Gastroesophageal sphincter (tissue), 4 donors: ENCODE measurements around the gene SYNPR. TPM values are rescaled to one million over a fixed set of nuclear protein-coding genes. Genes with fewer than 3 reads are reported as not detected.

Experiments used
- ATAC-seq: fragments of 150-250 bp; one replicate; pipeline ENCODE4 v1.9.1; 2016; ENCODE audit warnings: mild to moderate bottlenecking, moderate library complexity
- H3K27ac ChIP-seq, 4 donors: fragments of 200-600 bp; sonication (generic) in 3 of 4; 1 replicate in 3 of 4; 2 replicates in 1 of 4; pipeline ENCODE4 v1.5.1; 2016 to 2019
- H3K27me3 ChIP-seq: fragments of 200-600 bp; sonication (generic); one replicate; pipeline ENCODE4 v1.5.1; 2019
- H3K36me3 ChIP-seq, 2 donors: fragments of 200-600 bp; sonication (generic); one replicate each; pipeline ENCODE4 v1.5.1; 2019; ENCODE audit warnings: control low read depth in 1 of 2
- H3K4me1 ChIP-seq, 3 donors: fragments of 200-600 bp; sonication (generic); 1 replicate in 2 of 3; 2 replicates in 1 of 3; pipeline ENCODE4 v1.5.1; 2016 to 2019; ENCODE audit warnings: control low read depth in 2 of 3
- H3K4me3 ChIP-seq, 2 donors: fragments of 200-600 bp; sonication (generic); one replicate each; pipeline ENCODE4 v1.5.1; 2019; ENCODE audit warnings: mild to moderate bottlenecking in 1 of 2, moderate library complexity in 1 of 2
- H3K9me3 ChIP-seq, 3 donors: fragments of 200-600 bp; sonication (generic); one replicate each; pipeline ENCODE4 v1.5.1; 2017 to 2019; ENCODE audit warnings: control low read depth in 2 of 3
- EP300 ChIP-seq: sonication (generic); formaldehyde crosslinking; IDR thresholded peaks from one replicate; pipeline ENCODE4 v1.6.1; 2017; ENCODE audit warnings: antibody characterized with exemption, mild to moderate bottlenecking
- POLR2A ChIP-seq, 2 donors: fragments of 450-650 bp; IDR thresholded peaks; one replicate each; pipeline ENCODE4 v1.6.1; 2017; ENCODE audit warnings: antibody characterized with exemption in 2 of 2, mild to moderate bottlenecking in 2 of 2, moderate library complexity in 1 of 2
- POLR2AphosphoS5 ChIP-seq: sonication (generic); formaldehyde crosslinking; IDR thresholded peaks from one replicate; pipeline ENCODE4 v1.6.1; 2017; ENCODE audit warnings: antibody characterized with exemption
- WGBS, 2 donors: methylation state at CpG; one replicate each; pipeline ENCODE4 v1.1.5; 2018; ENCODE audit warnings: low coverage in 1 of 2; 5-methylcytosine and 5-hydroxymethylcytosine counted together
- total RNA-seq, 4 donors: library from RNA; depleted of rRNA; stranded (reverse); fragments of >200 nt; gene quantifications; one replicate each; pipeline ENCODE4 v1.1.0, GENCODE V29; 2016
- TF ChIP-seq, protein P1 (sequence below), 4 experiments: fragments of 200-600 bp in 2 of 4; fragments of 450-650 bp in 2 of 4; sonication (generic) in 1 of 4; IDR thresholded peaks; one replicate each; pipeline ENCODE4 v1.5.1; 2017 to 2019; ENCODE audit warnings: antibody characterized with exemption in 4 of 4, mild to moderate bottlenecking in 2 of 4, moderate library complexity in 2 of 4

SYNPR gene
- total RNA-seq, 4 donors from 2014 or later = 0.47 TPM; not detected in 3

DNA sequence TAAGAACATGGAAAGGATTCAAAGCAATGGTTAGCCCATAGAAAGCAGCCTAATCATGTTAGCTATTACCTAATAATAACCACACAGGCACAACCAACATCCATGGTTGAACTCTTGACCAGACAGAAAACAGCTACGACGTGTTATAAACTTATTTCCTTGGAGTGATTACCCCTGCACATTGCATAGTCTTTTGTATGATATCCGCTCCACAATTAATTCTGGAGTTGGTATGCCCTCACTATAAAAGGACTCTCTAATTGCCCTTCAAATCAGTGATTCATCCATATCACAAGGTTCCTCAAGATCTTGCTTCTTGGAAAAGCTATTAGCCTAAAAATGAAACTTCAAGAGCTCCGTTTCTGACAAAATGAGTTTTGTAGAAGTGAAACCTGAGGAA lies 117.9 kb downstream of the SYNPR start:
- TF ChIP-seq POLR2A (IDR thresholded peaks at IDR 0.05) = no peak
- TF ChIP-seq EP300 = no peak
- TF ChIP-seq, protein P1, sequence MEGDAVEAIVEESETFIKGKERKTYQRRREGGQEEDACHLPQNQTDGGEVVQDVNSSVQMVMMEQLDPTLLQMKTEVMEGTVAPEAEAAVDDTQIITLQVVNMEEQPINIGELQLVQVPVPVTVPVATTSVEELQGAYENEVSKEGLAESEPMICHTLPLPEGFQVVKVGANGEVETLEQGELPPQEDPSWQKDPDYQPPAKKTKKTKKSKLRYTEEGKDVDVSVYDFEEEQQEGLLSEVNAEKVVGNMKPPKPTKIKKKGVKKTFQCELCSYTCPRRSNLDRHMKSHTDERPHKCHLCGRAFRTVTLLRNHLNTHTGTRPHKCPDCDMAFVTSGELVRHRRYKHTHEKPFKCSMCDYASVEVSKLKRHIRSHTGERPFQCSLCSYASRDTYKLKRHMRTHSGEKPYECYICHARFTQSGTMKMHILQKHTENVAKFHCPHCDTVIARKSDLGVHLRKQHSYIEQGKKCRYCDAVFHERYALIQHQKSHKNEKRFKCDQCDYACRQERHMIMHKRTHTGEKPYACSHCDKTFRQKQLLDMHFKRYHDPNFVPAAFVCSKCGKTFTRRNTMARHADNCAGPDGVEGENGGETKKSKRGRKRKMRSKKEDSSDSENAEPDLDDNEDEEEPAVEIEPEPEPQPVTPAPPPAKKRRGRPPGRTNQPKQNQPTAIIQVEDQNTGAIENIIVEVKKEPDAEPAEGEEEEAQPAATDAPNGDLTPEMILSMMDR (IDR thresholded peaks at IDR 0.05) = no peak
- TF ChIP-seq POLR2AphosphoS5 = no peak
- Histone ChIP-seq H3K36me3 (no peaks in the 10 kb centered on the region), H3K27ac (no peak overlapping the region), H3K27me3 (no peaks in the 10 kb centered on the region), H3K9me3 (no peaks in the 10 kb centered on the region), H3K4me1 (no peaks in the 10 kb centered on the region), H3K4me3 (no peak overlapping the region)
- 63 to 93% methylated on average over 4 of the region's 4 CpGs for WGBS, 2 donors
- no peak for ATAC-seq

DNA sequence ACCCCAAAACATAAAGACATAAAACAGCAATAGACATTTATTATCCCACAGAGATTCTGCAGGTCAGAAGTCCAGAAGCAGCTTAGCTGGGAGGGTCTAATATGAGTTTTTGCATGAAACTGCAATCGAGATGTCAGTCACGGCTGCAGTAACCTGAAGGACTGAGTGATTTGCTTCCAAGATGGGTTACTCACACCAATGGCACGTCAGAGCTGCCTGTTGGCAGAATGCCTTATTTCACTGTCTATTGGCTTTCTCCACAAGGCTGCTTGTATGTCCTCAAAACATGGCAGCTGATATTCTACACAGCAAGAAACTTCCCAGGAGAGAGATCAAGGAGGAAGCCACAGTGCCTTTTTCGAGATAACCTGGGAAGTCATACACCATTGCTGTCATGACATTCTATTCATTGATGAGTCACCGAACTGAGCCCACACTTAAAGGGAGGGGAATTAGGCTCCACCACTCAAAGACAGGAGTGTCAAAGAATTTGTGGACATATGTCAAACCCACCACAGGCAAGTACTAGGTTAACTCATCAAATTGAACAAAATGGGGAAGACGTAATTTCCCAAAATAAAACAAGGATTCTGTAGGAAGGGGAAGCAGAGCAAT lies 122.2 kb downstream of the SYNPR start:
- no peaks in the 10 kb centered on the region for H3K27me3 ChIP-seq
- no peaks in the 10 kb centered on the region for H3K36me3 ChIP-seq
- H3K9me3 ChIP-seq = no peaks in the 10 kb centered on the region
- TF ChIP-seq, protein P1 (IDR thresholded peaks at IDR 0.05) = no peak
- TF ChIP-seq POLR2A (IDR thresholded peaks at IDR 0.05) (no peak), EP300 (no peak), POLR2AphosphoS5 (no peak)
- 60 to 71% methylated on average over 3 to 6 of the region's 6 CpGs for WGBS, 2 donors
- H3K4me1 ChIP-seq = no peaks in the 10 kb centered on the region
- H3K27ac ChIP-seq = no peak overlapping the region
- ATAC-seq = no peak
- no peak overlapping the region for H3K4me3 ChIP-seq

DNA sequence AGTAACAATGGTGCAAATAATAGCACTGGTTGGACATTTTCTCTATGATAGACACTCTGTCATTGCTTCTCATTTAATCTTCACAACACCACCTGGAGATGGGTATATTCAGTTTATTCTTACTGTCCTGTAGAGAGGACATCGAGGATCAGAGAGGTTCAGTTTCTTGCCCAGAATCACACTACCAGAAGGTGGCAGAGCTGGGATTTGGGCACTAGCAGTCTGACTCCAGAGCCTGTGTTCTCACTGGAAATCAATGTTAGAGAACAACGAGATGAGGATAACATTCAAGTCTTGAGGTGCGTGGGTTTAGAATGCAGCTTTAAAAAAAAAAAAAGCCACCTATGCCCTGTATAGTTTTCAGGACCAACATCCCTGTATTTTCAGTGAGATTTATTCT lies 127.8 kb downstream of the SYNPR start:
- ATAC-seq = no peak
- 64 to 87% methylated on average over 3 of the region's 3 CpGs for WGBS, 2 donors
- TF ChIP-seq, protein P1 (IDR thresholded peaks at IDR 0.05) = no peak
- TF ChIP-seq POLR2A (IDR thresholded peaks at IDR 0.05) (no peak), POLR2AphosphoS5 (no peak), EP300 (no peak)
- H3K27ac ChIP-seq = no peak overlapping the region
- no peaks in the 10 kb centered on the region for H3K9me3 ChIP-seq
- H3K4me3 ChIP-seq = no peak overlapping the region
- H3K27me3 ChIP-seq = no peaks in the 10 kb centered on the region
- H3K4me1 ChIP-seq = no peaks in the 10 kb centered on the region
- no peaks in the 10 kb centered on the region for H3K36me3 ChIP-seq

DNA sequence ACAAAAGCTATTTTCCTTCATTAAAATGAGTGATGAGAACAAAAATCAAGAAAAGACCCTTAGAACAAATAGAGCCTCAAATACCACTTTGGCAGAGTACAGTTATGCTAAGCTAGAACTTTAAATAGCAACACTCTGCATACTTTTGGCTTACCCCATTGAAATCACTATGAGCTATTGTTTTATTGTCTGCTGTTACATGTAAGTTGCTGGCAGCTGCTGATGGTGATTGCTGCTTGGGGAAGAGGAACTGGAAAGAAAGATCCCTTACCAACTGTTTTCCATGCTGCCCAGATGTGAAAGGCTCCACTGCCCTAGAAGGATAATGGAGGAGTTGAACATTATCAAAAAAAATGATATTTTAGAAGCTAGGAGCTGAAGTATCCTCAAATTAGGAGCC lies 135.4 kb downstream of the SYNPR start:
- ATAC-seq = no peak
- H3K9me3 ChIP-seq = no peaks in the 10 kb centered on the region
- no peaks in the 10 kb centered on the region for H3K36me3 ChIP-seq
- no peak overlapping the region for H3K27ac ChIP-seq
- H3K4me3 ChIP-seq = no peak overlapping the region
- no peak for TF ChIP-seq EP300
- TF ChIP-seq, protein P1 (IDR thresholded peaks at IDR 0.05) = no peak
- no peak for TF ChIP-seq POLR2AphosphoS5
- TF ChIP-seq POLR2A (IDR thresholded peaks at IDR 0.05) = no peak
- no peaks in the 10 kb centered on the region for H3K4me1 ChIP-seq
- H3K27me3 ChIP-seq = peaks cover 8% of the 10 kb centered on the region

DNA sequence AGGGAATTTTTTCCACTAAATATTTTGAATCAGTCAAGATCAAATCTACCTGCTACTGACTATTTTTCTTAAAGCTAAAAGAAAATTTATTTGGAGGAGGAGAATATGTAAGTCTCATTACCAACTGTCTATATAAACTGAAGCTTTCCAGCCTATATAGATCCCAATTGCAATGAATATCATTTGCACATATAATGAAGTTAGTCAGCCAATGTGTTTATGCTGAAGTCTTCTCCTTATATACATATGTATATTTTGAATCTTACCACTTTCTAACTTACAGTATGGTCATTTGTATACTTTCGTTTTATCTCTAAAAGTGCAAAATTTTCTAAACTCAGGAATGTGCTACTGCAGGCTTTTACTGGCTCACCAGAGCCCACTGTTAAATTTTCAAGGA lies 136.5 kb downstream of the SYNPR start:
- Histone ChIP-seq H3K4me3 (no peak overlapping the region), H3K36me3 (no peaks in the 10 kb centered on the region), H3K4me1 (no peaks in the 10 kb centered on the region), H3K27me3 (peaks cover 8% of the 10 kb centered on the region), H3K27ac (no peak overlapping the region), H3K9me3 (no peaks in the 10 kb centered on the region)
- WGBS, 2 donors = 40 to 92% methylated on average over 1 of the region's 1 CpG
- no peak for TF ChIP-seq POLR2AphosphoS5
- TF ChIP-seq POLR2A (IDR thresholded peaks at IDR 0.05) = no peak
- TF ChIP-seq, protein P1 (IDR thresholded peaks at IDR 0.05) = no peak
- TF ChIP-seq EP300 = no peak
- ATAC-seq = no peak
